Esophagus squamous epithelium (tissue), 4 donors: ENCODE measurements around the gene TREH.
"Not testable (repeated sequence)": the region's sequence is repeated elsewhere in the genome, so short reads cannot be mapped to it uniquely, and the experiment has no call there.

Source experiments
- CTCF ChIP-seq, 6 experiments: fragments of 450-650 bp in 4 of 6; fragments of 200-600 bp in 2 of 6; sonication (generic) in 2 of 6; IDR thresholded peaks; one replicate each; pipeline ENCODE4 v1.5.1; 2016 to 2019; ENCODE audit warnings: antibody characterized with exemption in 6 of 6, mild to moderate bottlenecking in 4 of 6, moderate library complexity in 4 of 6
- POLR2A ChIP-seq, 4 donors: fragments of 450-650 bp; IDR thresholded peaks; one replicate each; pipeline ENCODE4 v1.6.1; 2017; ENCODE audit warnings: antibody characterized with exemption in 4 of 4, mild to moderate bottlenecking in 4 of 4, moderate library complexity in 3 of 4

- TF ChIP-seq CTCF, POLR2A (IDR thresholded peaks at IDR 0.05): not testable (repeated sequence)
Observed at GRCh38 chr11:118727001-118727720, 47.7 kb upstream of the TREH start.
